GM21447 (cell line): ENCODE measurements around the gene CALD1.
"Not testable (repeated sequence)": the region's sequence is repeated elsewhere in the genome, so short reads cannot be mapped to it uniquely, and the experiment has no call there.

ENCODE experiments used
- ATAC-seq: cut with Tn5 transposase; IDR thresholded peaks from one replicate; pipeline ENCODE4 v1.9.1; 2021; ENCODE audit not compliant: unreplicated experiment

The CALD1 gene

DNA sequence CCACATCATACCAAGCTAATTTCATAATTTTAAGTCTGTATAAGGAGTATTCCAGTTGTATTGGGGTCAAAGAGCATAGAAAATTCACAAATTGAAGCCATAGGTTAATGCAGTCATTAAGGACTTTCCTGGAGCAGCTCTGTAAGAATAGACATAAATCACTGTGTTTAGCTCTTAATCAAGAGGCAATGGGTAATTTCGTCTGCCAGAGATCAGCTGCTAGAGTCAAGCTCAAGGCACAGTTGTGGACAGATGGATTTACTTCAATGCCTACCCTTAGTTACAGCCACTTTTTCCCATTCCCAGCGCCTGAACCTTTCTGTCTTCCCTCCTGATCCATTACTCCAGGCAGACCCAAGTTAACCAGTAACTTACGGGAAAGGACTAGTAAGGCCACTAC lies 166.3 kb downstream of the CALD1 start:
- ATAC-seq, result no peak

DNA sequence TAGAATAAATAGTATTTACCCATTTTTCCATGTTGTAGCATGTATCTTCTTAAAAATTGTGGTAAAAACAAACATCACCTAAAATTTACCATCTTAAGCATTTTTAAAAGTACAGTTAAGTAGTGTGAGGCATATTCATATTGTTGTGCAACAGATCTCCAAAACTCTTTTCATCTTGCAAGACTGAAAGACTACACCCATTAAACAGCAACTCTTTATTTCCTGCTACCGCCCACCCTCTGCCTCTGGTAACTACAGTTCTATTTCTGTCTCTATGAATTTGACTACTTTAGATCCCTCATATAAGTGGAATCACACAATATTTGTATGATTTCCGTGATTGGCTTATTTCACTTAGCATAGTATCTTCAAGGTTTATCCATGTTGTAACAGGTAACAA lies 166.8 kb downstream of the CALD1 start:
- no peak for ATAC-seq

DNA sequence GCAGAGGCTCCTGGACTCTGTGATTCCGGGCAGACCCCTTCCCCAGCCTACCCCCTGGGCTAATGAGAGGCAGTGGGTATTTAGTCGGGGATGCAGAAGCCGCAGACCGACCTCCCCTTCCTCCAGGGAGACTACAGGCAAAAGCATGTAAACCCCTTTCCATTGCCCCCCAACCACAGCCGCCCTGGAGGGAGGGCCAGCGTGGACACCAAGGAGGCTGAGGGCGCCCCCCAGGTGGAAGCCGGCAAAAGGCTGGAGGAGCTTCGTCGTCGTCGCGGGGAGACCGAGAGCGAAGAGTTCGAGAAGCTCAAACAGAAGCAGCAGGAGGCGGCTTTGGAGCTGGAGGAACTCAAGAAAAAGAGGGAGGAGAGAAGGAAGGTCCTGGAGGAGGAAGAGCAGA lies 167.9 kb downstream of the CALD1 start:
- no peak for ATAC-seq

DNA sequence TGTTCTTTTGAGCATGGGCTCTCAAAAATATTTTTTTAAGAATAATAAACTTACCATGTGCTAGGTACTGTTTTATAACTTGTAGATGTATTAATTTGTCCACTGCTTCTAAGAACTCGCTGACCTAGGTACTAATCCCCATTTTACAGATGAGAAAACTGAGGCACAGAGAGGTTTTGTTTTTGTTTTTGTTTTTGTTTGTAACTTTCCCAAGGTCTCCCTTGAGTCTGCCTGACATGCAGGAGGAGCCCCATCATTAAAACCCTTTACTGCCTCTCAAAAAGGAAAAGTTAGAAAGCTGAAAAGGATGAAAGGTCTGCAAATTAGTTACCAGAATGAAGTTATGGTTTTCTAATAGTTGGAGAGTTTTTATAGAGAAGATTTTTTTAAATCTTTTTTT lies 168.4 kb downstream of the CALD1 start:
- no peak for ATAC-seq

DNA sequence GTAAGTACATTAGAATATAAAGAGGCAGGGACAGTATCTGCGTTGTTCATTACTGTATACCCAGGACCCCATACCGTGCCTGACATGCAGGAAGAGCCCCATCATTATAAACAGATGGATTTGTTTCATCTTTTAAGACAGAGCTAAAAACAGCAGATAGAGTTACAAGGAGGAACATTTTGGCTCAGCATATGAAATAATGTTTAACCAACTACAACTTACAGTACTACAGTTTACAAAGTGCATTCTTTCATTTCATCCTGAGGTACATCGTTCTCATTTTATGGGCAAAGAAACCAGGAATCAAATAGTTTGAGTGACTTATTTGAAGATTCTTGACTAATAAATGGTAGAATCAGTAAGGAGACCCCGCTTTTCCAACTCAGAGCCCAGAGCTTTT lies 168.8 kb downstream of the CALD1 start:
- ATAC-seq, result no peak

DNA sequence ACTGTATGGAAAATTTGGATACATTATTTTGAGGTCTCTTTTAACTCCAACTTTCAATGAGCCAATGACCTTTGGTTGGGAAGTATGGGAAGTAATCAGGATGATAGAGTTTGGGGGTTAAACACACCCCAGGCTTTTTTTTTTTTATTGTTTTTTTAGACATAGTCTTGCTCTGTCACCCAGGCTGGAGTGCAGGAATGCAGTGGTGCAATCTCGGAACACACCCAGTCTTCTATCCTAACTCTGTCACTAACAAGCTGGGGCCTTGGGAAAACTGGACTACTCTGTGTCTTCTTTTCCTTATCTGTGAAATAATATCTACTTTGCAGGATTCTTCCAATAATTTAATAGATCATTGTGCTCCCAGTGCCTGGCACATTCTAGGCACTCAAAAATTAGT lies 169.3 kb downstream of the CALD1 start:
- ATAC-seq, result no peak

DNA sequence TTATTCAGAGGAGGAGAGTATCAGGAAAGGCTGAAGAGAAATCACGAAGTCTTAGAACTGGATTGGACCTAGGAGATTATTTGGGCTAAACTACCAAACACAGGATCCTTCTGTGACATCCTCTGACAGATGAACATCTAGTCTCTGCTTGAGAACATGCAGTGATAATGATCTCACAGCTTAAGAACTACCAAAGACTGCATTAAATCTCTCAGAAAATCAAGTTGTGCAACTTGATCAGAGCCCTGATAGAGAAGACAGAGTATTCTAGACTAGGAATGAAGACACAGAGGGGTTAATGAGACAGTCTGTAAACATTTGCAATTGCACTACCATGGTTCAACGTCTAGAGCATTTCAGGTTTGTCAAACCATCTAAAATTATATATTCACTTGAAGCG lies 169.7 kb downstream of the CALD1 start:
- no peak for ATAC-seq

DNA sequence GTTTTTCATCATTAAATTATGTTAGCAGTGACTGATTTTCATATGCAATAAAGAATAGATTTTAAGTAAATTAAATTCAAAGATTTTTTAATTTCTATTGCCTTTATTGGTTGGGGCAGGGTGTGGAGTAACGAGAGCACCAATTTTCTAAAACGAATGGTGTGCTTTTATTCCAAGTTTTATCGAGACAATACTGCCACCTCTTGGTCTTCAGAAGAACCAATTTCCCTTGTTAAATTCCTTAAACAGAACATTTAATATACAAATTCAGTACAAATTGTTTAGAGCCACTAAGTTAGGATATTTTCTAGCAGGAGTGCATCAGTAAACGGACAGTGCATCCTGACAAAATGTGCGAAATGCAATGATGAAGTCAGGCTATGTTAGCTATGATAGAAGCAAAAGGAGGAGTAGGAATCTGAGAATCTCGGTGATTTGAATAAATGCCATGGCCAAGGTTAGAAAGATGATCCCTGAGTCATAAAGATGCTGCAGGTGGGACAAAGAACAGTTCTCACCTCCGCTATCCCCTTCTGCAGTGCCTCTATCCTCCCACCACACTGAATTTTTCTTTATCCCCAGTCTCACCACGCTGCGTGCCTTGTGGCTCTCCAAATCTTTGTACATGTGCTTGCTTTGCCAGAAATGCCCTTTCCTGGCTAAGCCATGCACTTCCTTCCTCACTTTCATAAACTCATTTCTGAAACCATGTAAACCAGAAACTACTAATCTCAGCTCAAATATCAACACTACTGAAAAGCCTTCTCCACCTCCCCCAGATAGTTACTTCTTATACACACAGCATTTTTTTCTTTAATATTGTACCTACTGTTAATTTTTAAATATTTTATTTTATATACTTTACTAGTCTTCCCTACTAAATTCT lies 175.0 kb downstream of the CALD1 start:
- ATAC-seq, result no peak

DNA sequence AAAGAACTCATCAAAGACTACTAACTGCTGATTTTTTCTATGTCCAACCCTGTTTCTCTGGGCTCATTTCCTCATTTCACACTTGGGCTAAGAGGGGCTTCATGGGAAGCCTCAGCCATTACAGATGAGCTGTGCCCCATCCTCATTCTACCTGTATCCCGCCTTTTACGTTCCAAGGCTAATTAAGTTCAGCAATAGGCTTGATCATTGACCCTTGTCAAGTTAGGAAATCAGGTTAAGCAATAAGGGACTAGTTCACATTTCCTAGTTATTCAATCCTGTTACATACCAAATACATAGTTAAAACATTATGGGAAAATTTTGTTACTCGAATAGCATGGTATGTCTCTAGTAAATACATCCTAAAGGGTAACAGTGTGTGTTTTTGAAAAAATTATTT lies 177.6 kb downstream of the CALD1 start:
- no peak for ATAC-seq

DNA sequence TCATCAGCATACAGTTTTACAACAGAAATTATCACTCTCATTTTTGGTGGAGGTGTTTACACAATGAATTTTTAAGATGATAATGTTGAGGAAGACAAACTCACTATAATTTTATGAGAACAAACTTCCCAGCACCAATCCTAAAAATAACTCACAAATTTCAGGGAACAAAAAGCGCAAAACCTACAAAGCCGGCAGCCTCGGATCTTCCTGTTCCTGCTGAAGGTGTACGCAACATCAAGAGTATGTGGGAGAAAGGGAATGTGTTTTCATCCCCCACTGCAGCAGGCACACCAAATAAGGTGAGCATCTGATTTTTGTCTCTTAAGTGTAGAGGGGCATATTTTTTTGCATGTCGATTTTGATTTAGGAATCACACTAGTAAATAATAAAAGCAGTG lies 180.4 kb downstream of the CALD1 start:
- no peak for ATAC-seq

DNA sequence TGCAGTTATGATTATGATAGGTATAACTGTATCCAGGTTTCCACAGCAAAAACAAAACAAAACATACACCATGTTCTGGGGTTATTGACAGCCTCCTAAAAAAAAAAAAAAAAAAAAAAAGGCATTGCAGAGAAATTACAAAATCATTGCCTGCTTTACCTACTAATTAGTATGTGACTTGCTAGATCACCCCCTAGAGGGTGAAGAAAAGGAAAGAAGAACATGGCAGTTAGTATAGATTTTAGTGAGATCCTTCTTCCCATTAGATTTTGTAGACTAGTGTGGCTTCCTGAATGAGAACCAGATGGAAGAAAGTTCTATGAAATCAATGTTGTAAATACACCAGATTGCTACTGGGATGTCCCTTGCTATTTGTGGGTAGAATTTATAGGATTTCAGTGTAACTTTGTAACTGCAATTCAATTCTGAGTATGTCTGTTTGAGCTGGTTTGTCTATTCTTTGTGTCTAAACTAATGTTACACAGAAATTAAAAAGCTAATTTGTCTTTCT lies 182.9 kb downstream of the CALD1 start:
- no peak for ATAC-seq

DNA sequence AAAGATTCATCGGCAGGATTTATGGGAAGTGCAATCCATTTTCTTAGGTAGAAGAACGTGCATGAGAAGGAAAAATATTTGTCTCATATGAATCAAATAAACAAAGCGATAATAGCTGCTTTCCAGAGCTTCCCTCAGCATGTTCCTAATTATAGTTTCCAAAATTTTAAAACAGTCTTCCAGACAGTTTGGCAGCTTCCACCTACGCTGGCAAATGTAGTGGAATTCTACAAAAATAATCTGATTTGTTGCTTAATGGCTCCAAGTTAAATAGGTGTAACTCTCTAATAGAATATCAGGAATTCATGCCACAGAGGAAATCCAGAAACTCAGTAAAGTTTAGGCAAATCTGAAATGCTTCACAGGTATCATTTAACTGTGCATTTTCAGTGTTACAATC lies 183.6 kb downstream of the CALD1 start:
- no peak for ATAC-seq

DNA sequence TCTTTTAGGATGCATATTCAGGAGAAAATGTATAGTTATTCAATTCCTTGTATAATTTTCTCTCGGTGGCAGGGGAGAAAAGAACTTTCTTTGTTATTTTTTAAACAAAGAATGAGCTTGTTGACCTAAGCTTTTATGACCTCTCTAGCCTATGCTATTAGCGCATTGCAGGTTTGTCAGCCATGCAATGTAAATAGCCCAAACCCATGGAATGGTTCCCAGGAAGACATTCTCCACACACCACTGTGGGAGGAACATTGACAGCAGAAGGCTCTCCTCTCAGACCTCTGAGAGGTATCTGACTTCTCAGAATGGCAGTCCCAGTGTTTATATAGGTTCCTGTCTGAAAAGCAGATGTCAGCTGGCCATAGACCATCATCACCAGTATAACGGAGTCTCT lies 187.3 kb downstream of the CALD1 start:
- no peak for ATAC-seq

DNA sequence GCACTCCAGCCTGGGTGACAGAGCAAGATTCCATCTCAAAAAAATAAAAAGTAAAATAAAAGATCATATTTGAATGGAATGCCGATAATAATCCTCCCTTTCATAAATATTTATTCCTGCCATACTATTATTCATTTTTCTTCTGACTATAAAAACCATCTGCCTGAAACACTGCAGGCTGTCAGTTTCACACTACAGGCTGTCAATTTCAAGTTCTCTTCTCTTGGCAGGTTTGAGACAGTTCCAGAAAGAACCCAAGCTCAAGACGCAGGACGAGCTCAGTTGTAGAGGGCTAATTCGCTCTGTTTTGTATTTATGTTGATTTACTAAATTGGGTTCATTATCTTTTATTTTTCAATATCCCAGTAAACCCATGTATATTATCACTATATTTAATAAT lies 188.7 kb downstream of the CALD1 start:
- ATAC-seq, result no peak

DNA sequence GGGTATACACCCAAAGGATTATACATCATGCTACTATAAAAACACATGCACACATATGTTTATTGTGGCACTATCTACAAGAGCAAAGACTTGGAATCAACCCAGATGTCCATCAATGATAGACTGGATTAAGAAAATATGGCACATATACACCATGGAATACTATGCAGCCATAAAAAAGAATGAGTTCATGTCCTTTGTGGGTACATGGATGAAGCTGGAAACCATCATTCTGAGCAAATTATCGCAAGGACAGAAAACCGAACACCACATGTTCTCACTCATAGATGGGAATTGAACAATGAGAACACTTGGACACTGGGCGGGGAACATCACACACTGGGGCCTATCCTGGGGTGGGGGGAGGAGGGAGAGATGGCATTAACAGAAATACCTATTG lies 202.2 kb downstream of the CALD1 start:
- ATAC-seq, result not testable (repeated sequence)

DNA sequence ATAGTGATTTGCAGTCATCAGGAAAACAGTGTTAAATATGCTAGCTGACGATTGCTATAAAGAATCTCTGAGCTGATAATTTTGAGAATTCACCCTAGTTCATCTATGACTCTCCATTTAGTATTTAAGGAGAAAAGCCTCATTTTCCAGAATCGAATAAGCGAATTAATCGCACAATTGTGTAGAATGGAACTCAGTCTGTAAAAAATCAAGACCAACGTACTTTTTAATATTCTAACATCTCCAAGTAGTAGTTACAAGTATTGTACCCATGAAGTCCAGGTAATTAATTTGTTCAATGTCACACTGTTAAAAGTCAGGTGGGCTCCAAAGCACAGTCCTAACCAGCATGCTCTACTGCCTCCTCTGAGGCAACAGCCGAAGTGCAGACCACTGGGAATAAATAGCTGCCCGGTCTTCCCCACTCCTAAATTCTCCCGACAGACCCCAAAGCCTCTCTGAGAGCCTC lies 206.5 kb downstream of the CALD1 start:
- ATAC-seq, result peak; percentile 36

DNA sequence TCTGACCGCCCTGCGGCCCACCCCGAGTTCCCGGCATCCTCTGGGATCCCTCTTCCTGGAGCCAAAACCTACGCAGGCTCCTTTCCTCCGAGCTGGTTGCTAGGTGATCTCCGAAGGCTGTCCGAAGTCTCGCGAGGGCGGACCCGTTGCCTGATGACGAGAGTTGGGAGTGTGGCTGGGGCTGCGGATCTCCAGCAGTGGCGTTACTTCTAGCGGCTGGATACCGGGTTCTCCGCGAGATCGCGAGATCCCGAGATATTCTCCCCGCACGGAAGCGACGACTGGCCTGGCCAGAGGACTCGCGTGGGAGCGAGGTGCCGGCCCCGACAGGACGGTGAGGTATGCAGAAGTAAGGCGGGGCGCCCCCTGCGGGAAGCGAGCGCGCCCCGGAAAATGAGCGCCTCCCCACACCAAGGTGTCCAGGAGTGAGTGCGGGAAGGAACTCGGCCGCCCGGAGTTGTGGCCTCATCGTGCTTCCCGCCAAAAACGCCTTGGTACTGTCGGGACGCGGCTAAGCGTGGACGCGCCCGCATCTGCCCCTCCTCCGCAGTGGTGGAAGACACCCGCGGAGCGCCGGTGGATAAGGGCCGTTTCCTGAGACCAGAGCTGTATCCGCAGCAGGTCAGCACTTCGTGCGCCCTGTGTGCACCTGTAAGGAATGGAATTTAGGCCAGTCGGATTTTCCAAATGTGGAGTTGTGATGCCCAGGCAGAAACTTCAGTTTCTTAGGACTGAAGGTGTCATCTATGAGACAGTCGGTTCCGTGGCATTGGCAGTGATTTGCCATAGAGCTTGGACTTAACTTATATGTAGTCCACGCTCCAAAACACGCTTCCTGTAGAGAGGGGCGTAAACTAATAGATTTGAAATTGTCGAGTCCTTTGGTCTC lies 207.2 kb downstream of the CALD1 start, which contains the start of gene AGBL3:
Gene AGBL3, plus strand, starts transcription at position 146 of the 889 bp plus-strand sequence. CDS start 1,426 bp downstream, outside the sequence.
- peak; percentile 93 for ATAC-seq

DNA sequence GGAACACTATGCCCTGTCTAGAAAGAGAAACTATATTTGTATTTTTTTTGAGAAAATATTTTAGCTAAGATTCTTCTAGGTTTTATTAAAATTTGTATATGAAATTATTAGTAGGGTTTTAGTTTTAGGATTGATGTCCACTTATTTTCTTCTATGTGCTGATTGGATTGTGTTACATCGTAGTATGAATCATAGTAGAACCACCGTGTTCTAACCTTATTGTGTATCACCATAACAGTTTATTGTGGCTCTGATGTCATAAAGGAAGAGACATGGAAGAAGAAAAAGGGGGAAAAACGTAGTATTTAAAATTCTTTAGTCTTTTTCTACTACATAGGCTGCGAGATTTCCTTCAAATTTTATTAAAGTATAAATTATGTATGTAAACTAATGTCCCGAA lies 208.7 kb downstream of the CALD1 start:
- ATAC-seq, result no peak

DNA sequence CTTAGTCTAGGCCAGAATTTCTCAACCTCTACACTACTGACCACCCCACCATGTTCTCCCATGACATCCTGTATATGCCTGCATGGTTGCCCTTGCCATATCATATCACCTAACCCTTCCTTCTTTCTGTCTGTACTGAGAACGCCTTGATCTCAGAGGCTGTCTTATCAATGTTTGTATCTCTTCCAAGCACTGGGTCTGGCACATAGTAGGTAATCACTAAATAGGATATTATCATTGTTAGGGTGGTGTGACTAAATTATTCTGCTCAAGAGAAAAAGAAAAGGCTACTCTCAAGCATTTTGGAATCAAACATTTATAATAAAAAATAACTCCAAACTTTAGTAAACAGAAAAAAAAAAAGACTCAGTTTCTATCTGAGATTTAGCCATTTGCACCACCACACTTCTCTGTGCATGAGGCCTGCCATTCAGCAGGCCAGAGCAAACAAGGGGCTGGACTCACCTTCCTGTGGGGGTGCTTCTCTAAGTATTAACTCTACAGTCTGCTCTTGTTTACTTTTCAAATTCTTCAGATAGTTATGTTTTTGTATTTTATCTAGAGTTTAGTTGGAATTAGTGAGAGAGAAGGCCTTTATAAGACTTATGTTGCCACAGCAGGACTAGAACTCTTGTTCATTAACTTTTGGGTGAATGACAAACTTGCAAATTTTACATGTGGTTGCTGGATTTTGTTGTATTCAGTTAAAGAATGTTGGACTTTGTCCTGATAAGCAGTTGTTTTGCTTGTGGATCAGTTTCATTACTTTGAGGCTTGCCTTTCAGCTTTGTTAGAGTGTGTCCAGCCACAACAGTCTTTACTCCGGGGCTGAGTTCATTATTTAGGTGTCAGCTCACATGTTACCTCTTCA lies 212.3 kb downstream of the CALD1 start:
- ATAC-seq, result no peak

DNA sequence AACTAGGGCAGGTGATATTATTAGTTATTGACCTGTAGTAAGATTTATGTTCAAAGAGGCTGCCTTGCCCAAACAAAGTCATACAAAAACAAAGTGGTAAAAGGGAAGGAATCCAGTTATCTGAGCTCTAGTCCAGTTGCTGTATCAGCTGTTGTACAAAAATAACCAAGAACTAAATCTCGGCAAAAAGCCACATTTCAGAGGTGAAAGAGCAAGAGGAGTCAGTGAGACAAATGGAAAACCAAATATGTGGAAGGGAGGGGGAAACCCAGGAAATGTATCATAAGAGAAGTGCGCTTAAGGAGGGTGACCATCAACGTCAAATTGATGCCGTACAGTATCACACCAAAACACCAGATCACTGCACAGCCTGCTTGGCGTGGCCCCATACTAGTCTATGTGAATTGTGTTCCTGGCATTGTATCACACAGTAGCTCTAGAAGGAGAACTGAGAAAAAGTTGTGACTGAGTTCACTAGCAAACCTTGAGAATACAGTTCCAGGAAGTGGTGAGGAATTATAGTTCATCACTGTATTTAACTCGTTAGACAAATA lies 213.3 kb downstream of the CALD1 start:
- ATAC-seq, result peak; percentile 68
